Femur (tissue), 1 donor: ENCODE measurements around the gene MDGA2.

Experiments used
- DNase-seq: peaks from one replicate; pipeline ENCODE4 v3.0.0-alpha.2; 2017

The MDGA2 gene

DNA sequence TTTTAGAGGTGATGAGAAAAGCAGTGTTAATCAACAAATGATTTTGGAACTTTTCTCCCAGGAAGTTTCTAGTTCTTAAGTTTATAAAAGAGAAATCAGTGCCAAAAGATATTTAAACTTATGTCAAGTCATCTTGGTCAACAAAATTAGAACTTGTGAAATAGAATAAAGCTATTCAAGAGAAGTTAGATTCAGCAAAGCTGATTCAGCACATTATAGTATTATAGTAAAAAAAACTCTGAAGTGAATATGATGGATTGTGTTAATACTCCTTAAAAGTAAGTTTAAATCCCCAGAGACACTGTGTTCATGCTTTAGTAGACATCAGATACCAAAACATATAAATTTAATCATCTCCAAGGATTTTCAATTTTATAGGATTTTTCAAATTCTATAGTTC lies 813.7 kb downstream of the MDGA2 start:
- no peak for DNase-seq

DNA sequence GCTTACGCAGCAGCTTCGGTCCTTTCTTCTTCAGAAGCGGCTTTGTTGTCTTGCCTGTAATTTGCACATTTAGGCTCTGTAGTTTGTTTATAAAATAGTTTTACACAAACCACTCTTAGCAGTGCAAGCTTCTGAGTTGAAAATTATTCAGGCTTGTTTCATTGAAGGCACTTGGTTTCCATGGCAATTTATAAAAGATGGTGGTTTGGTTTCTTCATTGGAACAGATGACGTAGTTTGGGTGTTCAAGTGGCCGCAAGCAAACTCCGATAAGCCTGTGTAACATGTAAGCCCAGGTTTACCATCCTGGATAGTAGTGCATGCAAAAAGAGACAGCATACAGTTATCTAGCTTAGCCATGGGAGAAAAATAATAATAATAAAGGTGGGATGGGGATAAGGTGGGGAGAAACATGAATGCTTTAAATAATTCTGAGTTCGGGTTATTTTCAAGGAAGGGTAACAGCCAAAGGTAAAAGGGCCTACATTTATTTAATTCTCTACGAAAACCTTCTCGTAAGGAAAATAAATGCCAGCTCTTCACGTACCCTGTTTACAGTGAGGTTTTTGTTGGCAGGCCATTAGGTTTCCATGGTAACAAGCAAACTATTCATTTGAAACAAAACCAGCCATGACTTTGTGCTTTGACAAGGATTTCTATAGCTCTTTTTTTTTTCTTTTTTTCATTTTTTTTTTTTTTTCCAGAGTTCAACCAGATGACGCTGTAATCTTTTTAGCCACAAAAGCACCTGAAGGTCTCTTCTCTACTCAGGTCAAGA lies 834.3 kb downstream of the MDGA2 start:
- peak; percentile 22 for DNase-seq

DNA sequence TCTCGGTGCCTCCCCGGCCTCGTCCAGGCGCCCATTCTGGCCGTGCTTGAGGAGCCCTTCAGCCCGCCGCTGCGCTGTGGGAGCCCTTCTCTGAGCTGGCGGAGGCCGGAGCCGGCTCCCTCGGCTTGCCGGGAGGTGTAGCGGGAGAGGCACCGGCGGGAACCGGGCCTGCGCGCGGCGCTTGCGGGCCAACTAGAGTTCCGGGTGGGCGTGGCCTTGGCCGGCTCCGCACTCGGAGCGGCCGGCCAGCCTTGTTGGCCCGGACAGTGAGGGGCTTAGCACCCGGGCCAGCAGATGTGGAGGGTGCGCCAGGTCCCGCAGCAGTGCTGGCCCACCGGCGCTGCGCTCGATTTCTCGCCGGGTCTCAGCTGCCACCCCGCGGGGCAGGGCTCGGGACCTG lies 855.1 kb downstream of the MDGA2 start:
- DNase-seq = no peak

DNA sequence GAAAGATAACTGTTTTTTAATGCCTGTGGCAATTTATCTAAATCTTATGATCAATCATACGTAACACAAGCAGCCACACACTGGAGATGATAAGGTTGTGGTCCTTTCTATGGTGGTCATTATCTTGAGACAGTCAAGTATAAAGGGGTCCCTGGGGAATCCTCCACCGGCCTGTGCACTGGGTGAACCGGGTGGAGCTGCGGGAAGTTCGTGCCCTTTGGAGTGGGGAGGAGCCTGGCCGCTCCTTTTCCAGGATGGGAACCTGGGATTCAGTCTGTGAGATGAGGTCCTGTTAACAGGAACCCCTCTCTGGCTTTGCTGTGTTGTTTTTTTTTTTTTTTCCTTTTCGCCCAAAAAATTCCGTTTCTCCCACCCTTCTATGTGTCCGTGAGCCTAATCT lies 856.3 kb downstream of the MDGA2 start:
- no peak for DNase-seq

DNA sequence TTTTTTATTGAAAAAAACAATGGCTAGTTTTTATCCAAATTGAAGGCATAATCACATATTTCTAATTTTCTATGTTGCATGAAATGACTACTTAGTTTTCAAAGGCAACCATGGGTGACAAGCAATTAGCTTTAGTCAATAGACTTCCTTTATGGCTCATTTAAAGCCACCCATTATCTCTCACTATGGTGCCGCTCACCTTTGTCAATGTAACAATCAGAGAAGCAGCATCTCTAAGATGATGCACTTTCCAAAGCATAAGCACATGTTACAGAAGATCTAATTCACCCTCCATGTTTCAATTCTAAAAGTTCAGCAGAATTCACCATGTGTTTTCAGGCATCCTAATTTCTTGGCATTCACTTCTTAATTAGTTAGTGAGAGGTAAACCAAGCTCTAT lies 857.3 kb downstream of the MDGA2 start:
- DNase-seq = no peak

DNA sequence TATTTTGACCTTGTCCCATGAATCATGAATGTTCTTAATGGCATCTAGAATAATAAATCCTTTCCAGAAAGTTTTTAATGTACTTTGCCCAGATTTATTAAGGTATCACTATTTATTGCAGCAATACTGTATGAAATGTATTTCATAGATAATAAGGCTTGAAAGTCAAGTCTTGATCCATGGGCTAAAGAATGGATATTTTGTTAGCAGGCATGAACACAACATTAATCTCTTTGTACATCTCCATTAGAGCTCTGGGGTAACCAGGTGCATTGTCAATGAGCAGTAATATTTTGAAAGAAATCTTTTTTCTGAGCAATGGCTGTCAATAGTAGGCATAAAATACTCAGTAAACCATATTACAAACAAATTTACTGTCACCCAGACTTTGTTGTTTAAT lies 882.3 kb downstream of the MDGA2 start:
- no peak for DNase-seq
